K562 (cell line): ENCODE measurements around the gene IQUB. TPM values are rescaled to one million over a fixed set of nuclear protein-coding genes. Genes with fewer than 3 reads are reported as not detected.

Experiments used
- ATAC-seq: fragments of 200-7000 bp; cut with Tn5 transposase; 3 replicates; pipeline ENCODE4 v1.9.1; 2020; ENCODE audit warnings: moderate library complexity
- BruUV-seq: library from RNA; stranded (reverse); fragments of 400-500 nt; replicated peaks from 2 replicates; lab custom pipeline; 2021; lab: Mats Ljungman, UMichigan
- CTCF ChIA-PET: fragments of 300-600 bp; formaldehyde crosslinking; extraction: SDS; loops from one replicate; lab custom pipeline; 2021; ENCODE audit warnings: low intra/inter-chr PET ratio; lab: Yijun Ruan, JAX
- POLR2A ChIA-PET: fragments of 300-600, 350-650 bp; sonication (Branson Sonifier 250); formaldehyde crosslinking; extraction: SDS; loops from one replicate; lab custom pipeline; 2021; ENCODE audit warnings: antibody characterized with exemption, inconsistent platforms; lab: Yijun Ruan, JAX
- DNase-seq, 4 experiments: peaks; one replicate each; pipeline versions ENCODE4 v3.0.0 to v3.0.0-alpha.2; 2011 to 2018; ENCODE audit warnings: low spot score in 3 of 4, mixed read lengths in 3 of 4; ENCODE audit errors: extremely low read depth in 1 of 4
- FAIRE-seq: peaks from 2 replicates; lab custom pipeline; 2011; peaks lifted over from hg19 to GRCh38; lab: Jason Lieb, UNC
- H2AFZ ChIP-seq: 2 replicates; pipeline ENCODE4 v1.6.0; 2011; ENCODE audit warnings: low read depth, low read length, control low read depth, inconsistent platforms
- H3K27ac ChIP-seq: fragments of 200-600 bp; 3 replicates; pipeline ENCODE4 v1.8.0; 2011; ENCODE audit warnings: low read depth, mild to moderate bottlenecking, control low read depth, inconsistent platforms, low read length, moderate library complexity, mixed read lengths; ENCODE audit errors: extremely low read depth
- H3K27me3 ChIP-seq, 2 experiments: fragments of 300-600 bp in 1 of 2; 2 replicates in 1 of 2; 3 replicates in 1 of 2; pipeline versions ENCODE4 v1.6.0 to v1.8.0; 2011; ENCODE audit warnings: inconsistent platforms in 2 of 2, low read length in 2 of 2, mild to moderate bottlenecking in 1 of 2, mixed read lengths in 1 of 2, moderate library complexity in 1 of 2; ENCODE audit not compliant: control insufficient read depth in 2 of 2, insufficient read depth in 2 of 2
- H3K36me3 ChIP-seq: fragments of 300-600 bp; 3 replicates; pipeline ENCODE4 v1.8.0; 2011; ENCODE audit warnings: mild to moderate bottlenecking, low read length, inconsistent platforms; ENCODE audit not compliant: control insufficient read depth, insufficient read depth
- H3K4me1 ChIP-seq, 2 experiments: fragments of 200-600 bp in 1 of 2; replicated peaks in 1 of 2; 2 replicates in 1 of 2; 3 replicates in 1 of 2; pipeline versions ENCODE4 v1.5.1 to v1.8.0; 2011; ENCODE audit warnings: inconsistent platforms in 2 of 2, low read length in 2 of 2, mild to moderate bottlenecking in 1 of 2, mixed read lengths in 1 of 2, moderate library complexity in 1 of 2; ENCODE audit not compliant: control insufficient read depth in 2 of 2, insufficient read depth in 2 of 2
- H3K4me2 ChIP-seq: 2 replicates; pipeline ENCODE4 v1.6.1; 2011; ENCODE audit warnings: low read length, control low read depth, inconsistent platforms, mixed read lengths; ENCODE audit not compliant: insufficient read depth
- H3K4me3 ChIP-seq: fragments of 200-600 bp; sonication (generic), shearing (Covaris generic); 2 replicates; pipeline ENCODE4 v1.5.1; 2016; ENCODE audit warnings: control low read depth, inconsistent platforms
- H3K79me2 ChIP-seq: fragments of 200-600 bp; 3 replicates; pipeline ENCODE4 v1.8.0; 2011; ENCODE audit warnings: low read length, inconsistent platforms; ENCODE audit not compliant: control insufficient read depth, insufficient read depth
- H3K9ac ChIP-seq, 2 experiments: 2 replicates each; pipeline versions ENCODE4 v1.6.0 to v1.6.1; 2011; ENCODE audit warnings: low read depth in 2 of 2, low read length in 2 of 2, control low read depth in 1 of 2, inconsistent platforms in 1 of 2, mild to moderate bottlenecking in 1 of 2, mixed read lengths in 1 of 2; ENCODE audit not compliant: insufficient read depth in 1 of 2
- H3K9me1 ChIP-seq: one replicate; pipeline ENCODE4 v1.6.0; 2011; ENCODE audit warnings: inconsistent platforms, mild to moderate bottlenecking, low read length, moderate library complexity; ENCODE audit not compliant: control insufficient read depth, insufficient read depth
- H3K9me3 ChIP-seq: replicated peaks from 2 replicates; pipeline ENCODE4 v1.5.1; 2011; ENCODE audit warnings: low read depth, low read length, inconsistent platforms; ENCODE audit not compliant: control insufficient read depth, insufficient read depth
- H4K20me1 ChIP-seq: replicated peaks from 2 replicates; pipeline ENCODE4 v1.6.1; 2011; ENCODE audit warnings: low read length, inconsistent platforms, mixed read lengths; ENCODE audit not compliant: control insufficient read depth, insufficient read depth
- BRF1 ChIP-seq: IDR thresholded peaks from 3 replicates; pipeline ENCODE4 v1.6.1; 2011; ENCODE audit warnings: borderline replicate concordance, mild to moderate bottlenecking; ENCODE audit not compliant: insufficient read length; ENCODE audit errors: extremely low read depth
- CBX3 ChIP-seq, 2 experiments: IDR thresholded peaks; 1 replicate in 1 of 2; 2 replicates in 1 of 2; pipeline ENCODE4 v1.6.1; 2012; ENCODE audit warnings: inconsistent platforms in 2 of 2, low read length in 2 of 2, borderline replicate concordance in 1 of 2, control low read depth in 1 of 2
- DPF2 ChIP-seq: fragments of 450-650 bp; IDR thresholded peaks from 2 replicates; pipeline ENCODE4 v1.6.1; 2016
- FOS ChIP-seq: IDR thresholded peaks from 3 replicates; pipeline ENCODE4 v1.6.1; 2011; ENCODE audit not compliant: insufficient read length; ENCODE audit errors: extremely low read depth
- HNRNPLL ChIP-seq: fragments of 200-400 bp; formaldehyde crosslinking; IDR thresholded peaks from 2 replicates; pipeline ENCODE4 v1.6.1; 2017; ENCODE audit warnings: low read length, low read depth, mild to moderate bottlenecking; ENCODE audit not compliant: poor library complexity, severe bottlenecking
- KAT2B ChIP-seq: IDR thresholded peaks from one replicate; pipeline ENCODE4 v1.6.1; 2012; ENCODE audit warnings: low read depth, mild to moderate bottlenecking, control low read depth, inconsistent platforms, low read length, moderate library complexity
- MXD1 ChIP-seq: fragments of 250-450 bp; sonication (Bioruptor Pico); IDR thresholded peaks from 2 replicates; pipeline ENCODE4 v1.8.0; 2021; ENCODE audit warnings: borderline replicate concordance, mild to moderate bottlenecking, moderate library complexity; ENCODE audit not compliant: poor library complexity, severe bottlenecking
- NFE2 ChIP-seq: IDR thresholded peaks from 2 replicates; pipeline ENCODE4 v1.6.1; 2014; ENCODE audit warnings: antibody characterized with exemption, low read depth
- NR3C1 ChIP-seq: sonication (generic); formaldehyde crosslinking; IDR thresholded peaks from 2 replicates; pipeline ENCODE4 v1.8.1; 2022; ENCODE audit warnings: missing genetic modification reagents
- RBM22 ChIP-seq: fragments of 200-400 bp; formaldehyde crosslinking; IDR thresholded peaks from 2 replicates; pipeline ENCODE4 v1.6.1; 2018; ENCODE audit warnings: low read length, low read depth; ENCODE audit not compliant: poor library complexity, severe bottlenecking
- RNF219 ChIP-seq: fragments of 250-450 bp; sonication (Bioruptor Pico); IDR thresholded peaks from 2 replicates; pipeline ENCODE4 v1.5.0; 2022; ENCODE audit warnings: mild to moderate bottlenecking
- SIRT6 ChIP-seq: IDR thresholded peaks from one replicate; pipeline ENCODE4 v1.6.1; 2012; ENCODE audit warnings: low read depth, mild to moderate bottlenecking, control low read depth, inconsistent platforms, low read length, moderate library complexity
- TFAM ChIP-seq: fragments of 250-450 bp; sonication (Bioruptor Pico); conservative IDR thresholded peaks from 2 replicates; pipeline ENCODE4 v1.5.0; 2021; ENCODE audit warnings: mild to moderate bottlenecking, moderate library complexity
- ZNF212 ChIP-seq: fragments of 450-650 bp; formaldehyde crosslinking; IDR thresholded peaks from 2 replicates; pipeline ENCODE4 v1.4.0; 2020; ENCODE audit warnings: mild to moderate bottlenecking
- ZNF282 ChIP-seq: sonication (generic); formaldehyde crosslinking; IDR thresholded peaks from 2 replicates; pipeline ENCODE4 v1.8.1; 2023; ENCODE audit warnings: missing genetic modification reagents
- WGBS: fragments of 100-300 bp; shearing (Covaris generic); methylation state at CpG from one replicate; pipeline ENCODE4 v1.1.6; 2016; ENCODE audit warnings: low coverage, mixed read lengths; ENCODE audit not compliant: insufficient coverage; ENCODE audit errors: missing lambda C conversion rate; 5-methylcytosine and 5-hydroxymethylcytosine counted together
- in situ Hi-C: fragments of 300-500 bp; cut with MboI; formaldehyde crosslinking; loops from 4 replicates; pipeline ENCODE4 v1.15.0; 2018; ENCODE audit warnings: inconsistent platforms, mixed read lengths
- intact Hi-C: fragments of 100-400 bp; cut with micrococcal nuclease; formaldehyde crosslinking; loops from 2 replicates; pipeline ENCODE4 v1.14.2; 2022
- polyA plus RNA-seq, 8 experiments: library from polyadenylated mRNA; depleted of rRNA in 4 of 8; stranded (reverse) in 5 of 8; unstranded in 3 of 8; fragments of >200 nt; fragmentation: Nextera tagmentation in 2 of 8; fragmentation: Illumina TruSeq in 1 of 8; extraction: Ambion mirVana in 2 of 8; extraction: Trizol in 1 of 8; gene quantifications; 2 replicates each; pipeline versions ENCODE4 v1.2.1 to v1.2.3, GENCODE V29; 2011 to 2014; ENCODE audit warnings: inconsistent platforms in 1 of 8, missing spikeins in 1 of 8
- total RNA-seq, 7 experiments: library from RNA; depleted of rRNA in 6 of 7; stranded (reverse); fragments of >200 nt in 6 of 7; fragmentation: Illumina TruSeq in 2 of 7; extraction: Trizol in 2 of 7; gene quantifications; 2 replicates each; pipeline versions ENCODE4 v1.2.1 to v1.2.3, GENCODE V29; 2011 to 2021; ENCODE audit warnings: low replicate concordance in 1 of 7
- TF ChIP-seq, protein P1 (sequence below), 2 experiments: fragments of 200-800 bp in 1 of 2; sonication (Bioruptor generic) in 1 of 2; sonication (generic) in 1 of 2; formaldehyde crosslinking in 1 of 2; IDR thresholded peaks in 1 of 2; conservative IDR thresholded peaks in 1 of 2; 2 replicates each; pipeline versions ENCODE4 v1.5.0 to v1.6.1; 2016 to 2020; ENCODE audit warnings: missing compliant biosample characterization in 1 of 2, missing genetic modification characterization in 1 of 2, missing genetic modification reagents in 1 of 2

The IQUB gene
- total and polyA plus RNA-seq, 9 of the 15 experiments (the other 6 are each of a cell fraction or from before 2014, with no cell fraction given) = 0.62 to 2.6 (median 1.4) TPM

GRCh38 chr7:123494193-123494796 lies 40.1 kb downstream of the IQUB start:
- Histone ChIP-seq H4K20me1 (no peaks in the 10 kb centered on the region), H3K79me2 (no peaks in the 10 kb centered on the region), H2AFZ (peak overlapping the region; percentile 33; the same call in 1 of the 2 replicates), H3K4me3 (no peak overlapping the region), H3K27ac (no peak overlapping the region), H3K9me1 (no peaks in the 10 kb centered on the region), H3K4me2 (no peak overlapping the region), H3K27me3 (no peaks in the 10 kb centered on the region), H3K36me3 (no peaks in the 10 kb centered on the region; the same call in 2 of the 3 replicates), H3K9ac (no peak overlapping the region), H3K4me1 (peaks cover 0 to 17% of the 10 kb centered on the region in 2 experiments; a peak in 4 of 5 replicates), H3K9me3 (no peaks in the 10 kb centered on the region)
- POLR2A ChIA-PET = interaction anchor here (0.7 to 1.3 kb wide), 5 partner anchors 9 to 131 kb away, joined by 3 to 4 read pairs (median 3); no protein-coding TSS in a partner anchor
- peak; percentile 40 for FAIRE-seq
- CTCF ChIA-PET = interaction anchor here (0.8 to 3.5 kb wide), 5 partner anchors 40 to 370 kb away, joined by 3 to 45 read pairs (median 4); partner anchors contain the start of gene IQUB
- 0% methylated on average over 3 of the region's 3 CpGs for WGBS
- intact Hi-C loops = loop anchor here (1.0 to 5.0 kb wide), 6 partner anchors 43 to 378 kb away; partner anchors contain the start of gene NDUFA5
- BruUV-seq = no TSS peak
- ATAC-seq = peak; percentile 58
- in situ Hi-C loops = loop anchor here (5.0 kb wide), 1 partner anchor 43 kb away; no protein-coding TSS in a partner anchor
- peak; percentile 52 to 81 (median 54) for DNase-seq
- TF ChIP-seq HNRNPLL = no peak
- no peak for TF ChIP-seq CBX3 (IDR thresholded peaks at IDR 0.05; ENCODE audit: borderline replicate concordance in 1 of 2, low read length in 2 of 2)
- TF ChIP-seq FOS = no peak
- TF ChIP-seq NR3C1 (CRISPR knock-in tag) = no peak
- no peak for TF ChIP-seq SIRT6
- TF ChIP-seq BRF1 = no peak
- no peak for TF ChIP-seq RNF219
- no peak for TF ChIP-seq ZNF212 (CRISPR knock-in tag)
- no peak for TF ChIP-seq NFE2
- TF ChIP-seq, protein P1, sequence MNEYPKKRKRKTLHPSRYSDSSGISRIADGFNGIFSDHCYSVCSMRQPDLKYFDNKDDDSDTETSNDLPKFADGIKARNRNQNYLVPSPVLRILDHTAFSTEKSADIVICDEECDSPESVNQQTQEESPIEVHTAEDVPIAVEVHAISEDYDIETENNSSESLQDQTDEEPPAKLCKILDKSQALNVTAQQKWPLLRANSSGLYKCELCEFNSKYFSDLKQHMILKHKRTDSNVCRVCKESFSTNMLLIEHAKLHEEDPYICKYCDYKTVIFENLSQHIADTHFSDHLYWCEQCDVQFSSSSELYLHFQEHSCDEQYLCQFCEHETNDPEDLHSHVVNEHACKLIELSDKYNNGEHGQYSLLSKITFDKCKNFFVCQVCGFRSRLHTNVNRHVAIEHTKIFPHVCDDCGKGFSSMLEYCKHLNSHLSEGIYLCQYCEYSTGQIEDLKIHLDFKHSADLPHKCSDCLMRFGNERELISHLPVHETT (CRISPR knock-in tag; conservative IDR thresholded peaks at IDR 0.05 in 1 of 2, IDR thresholded peaks at IDR 0.05 in 1 of 2) = no peak
- TF ChIP-seq ZNF282 (CRISPR knock-in tag) = no peak
- no peak for TF ChIP-seq TFAM
- no peak for TF ChIP-seq MXD1 (CRISPR knock-in tag)
- no peak for TF ChIP-seq DPF2
- no peak for TF ChIP-seq RBM22
- no peak for TF ChIP-seq KAT2B
